ENCODE results near the gene RMND5A. TPM values are rescaled to one million over a fixed set of nuclear protein-coding genes. Genes with fewer than 3 reads are reported as not detected.

Gene RMND5A
- total and polyA plus RNA-seq, 12 donors = 23.4 to 152 (median 105) TPM

DNA sequence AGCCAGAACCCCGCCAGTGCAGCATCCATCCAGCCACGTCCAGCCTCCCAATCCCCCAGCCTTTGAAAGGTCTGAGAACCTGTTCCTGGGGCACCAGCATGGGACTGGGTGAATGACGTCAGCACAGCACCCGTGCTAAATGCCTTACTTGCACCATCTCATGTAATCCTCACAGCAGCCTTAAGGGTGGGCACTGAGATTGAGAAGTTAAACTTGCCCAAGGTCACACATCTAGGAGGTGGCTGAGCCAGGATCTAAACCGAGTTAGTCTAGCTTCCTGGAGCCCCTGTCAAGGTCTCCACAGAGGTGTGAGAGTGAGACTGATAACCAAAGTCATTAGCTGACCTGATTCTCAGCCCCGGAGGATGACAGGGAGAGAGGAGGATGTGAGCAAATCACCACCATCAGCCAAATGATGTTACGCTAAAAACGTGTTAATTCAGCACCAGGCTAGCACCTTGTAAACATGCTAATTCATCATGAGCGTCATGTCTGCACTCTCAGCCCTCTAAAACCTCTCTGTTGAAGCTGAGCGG, 66.0 kb downstream of the RMND5A start:
- TF ChIP-seq, protein P1, sequence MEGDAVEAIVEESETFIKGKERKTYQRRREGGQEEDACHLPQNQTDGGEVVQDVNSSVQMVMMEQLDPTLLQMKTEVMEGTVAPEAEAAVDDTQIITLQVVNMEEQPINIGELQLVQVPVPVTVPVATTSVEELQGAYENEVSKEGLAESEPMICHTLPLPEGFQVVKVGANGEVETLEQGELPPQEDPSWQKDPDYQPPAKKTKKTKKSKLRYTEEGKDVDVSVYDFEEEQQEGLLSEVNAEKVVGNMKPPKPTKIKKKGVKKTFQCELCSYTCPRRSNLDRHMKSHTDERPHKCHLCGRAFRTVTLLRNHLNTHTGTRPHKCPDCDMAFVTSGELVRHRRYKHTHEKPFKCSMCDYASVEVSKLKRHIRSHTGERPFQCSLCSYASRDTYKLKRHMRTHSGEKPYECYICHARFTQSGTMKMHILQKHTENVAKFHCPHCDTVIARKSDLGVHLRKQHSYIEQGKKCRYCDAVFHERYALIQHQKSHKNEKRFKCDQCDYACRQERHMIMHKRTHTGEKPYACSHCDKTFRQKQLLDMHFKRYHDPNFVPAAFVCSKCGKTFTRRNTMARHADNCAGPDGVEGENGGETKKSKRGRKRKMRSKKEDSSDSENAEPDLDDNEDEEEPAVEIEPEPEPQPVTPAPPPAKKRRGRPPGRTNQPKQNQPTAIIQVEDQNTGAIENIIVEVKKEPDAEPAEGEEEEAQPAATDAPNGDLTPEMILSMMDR (IDR thresholded peaks at IDR 0.05) = no peak
- H3K27me3 ChIP-seq = peaks cover 11 to 38% (median 24%) of the 10 kb centered on the region in 7 donors
- DNase-seq (no peak), ATAC-seq (no peak)
- H3K4me1 ChIP-seq = peaks cover 5 to 41% (median 33%) of the 10 kb centered on the region in 9 donors
- 59 to 64% methylated on average over 10 of the region's 10 CpGs for WGBS, 2 donors
- no peaks in the 10 kb centered on the region for H3K9me3 ChIP-seq
- H3K4me3 ChIP-seq = no peak overlapping the region
- H3K27ac ChIP-seq = peak overlapping the region in 1 of 10 donors; percentile 44
- H3K36me3 ChIP-seq = no peaks in the 10 kb centered on the region
- intact Hi-C loops (cut with DNase I) = loop anchor here in 2 of 10 donors (2.0 to 10.0 kb wide), 2 partner anchors 29 to 1269 kb away; partner anchors contain the start of gene KRCC1 (in 1 of the 2)

DNA sequence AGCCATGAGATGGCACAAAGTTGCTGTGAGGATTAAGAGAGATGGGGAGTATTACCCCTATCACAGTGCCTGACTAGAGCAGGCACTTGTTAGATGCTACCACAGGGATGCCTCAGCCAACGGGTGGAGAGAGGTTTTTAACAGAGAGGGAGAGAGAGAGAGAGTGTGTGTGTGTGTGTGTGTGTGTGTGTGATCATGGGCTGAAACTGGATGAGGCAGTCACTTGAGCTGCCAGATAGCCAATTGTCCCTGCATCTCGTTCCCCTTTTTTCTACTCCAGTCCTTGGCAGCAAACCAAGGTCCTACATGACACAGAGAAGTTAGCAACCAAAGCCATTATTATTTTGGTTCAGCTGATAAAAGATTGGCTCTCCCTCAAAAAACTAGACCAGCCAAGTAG, 67.6 kb downstream of the RMND5A start:
- DNase-seq = peak in 1 of 2 donors; percentile 89
- 0 to 4% methylated on average over 2 of the region's 2 CpGs for whole genome bisulfite sequencing, 2 donors
- TF ChIP-seq, protein P1 (IDR thresholded peaks at IDR 0.05) = no peak
- peak overlapping the region in 3 of 10 donors; percentile 38 to 78 (median 58) for H3K27ac ChIP-seq
- peak overlapping the region in 2 of 10 donors; percentile 31 to 50 for H3K4me3 ChIP-seq
- no peaks in the 10 kb centered on the region for H3K9me3 ChIP-seq
- intact Hi-C loops (cut with DNase I) = loop anchor here in 2 of 10 donors (2.0 to 10.0 kb wide), 2 partner anchors 31 to 1267 kb away; partner anchors contain the start of gene KRCC1 (in 1 of the 2)
- H3K27me3 ChIP-seq = peaks cover 11 to 55% (median 41%) of the 10 kb centered on the region in 7 donors
- no peaks in the 10 kb centered on the region for H3K36me3 ChIP-seq
- H3K4me1 ChIP-seq = peaks cover 5 to 45% (median 39%) of the 10 kb centered on the region in 9 donors
- ATAC-seq = peak; percentile 40 to 86 (median 78)

GRCh38 chr2:86788165-86788564, 68.1 kb downstream of the RMND5A start:
- ATAC-seq (peak; percentile 56 to 90 (median 84)), DNase-seq (peak; percentile 56 to 66)
- H3K4me3 ChIP-seq = peak overlapping the region in 3 of 10 donors; percentile 24 to 50 (median 31)
- peak overlapping the region in 4 of 10 donors; percentile 25 to 78 (median 48) for H3K27ac ChIP-seq
- TF ChIP-seq, protein P1 (IDR thresholded peaks at IDR 0.05) = no peak
- peaks cover 5 to 45% (median 39%) of the 10 kb centered on the region in 9 donors for H3K4me1 ChIP-seq
- H3K9me3 ChIP-seq = no peaks in the 10 kb centered on the region
- H3K36me3 ChIP-seq = no peaks in the 10 kb centered on the region
- WGBS, 2 donors = 14 to 16% methylated on average over 7 of the region's 7 CpGs
- intact Hi-C loops (cut with DNase I) = loop anchor here in 1 of 10 donors (10.0 kb wide), 1 partner anchor 1267 kb away; the partner anchor contains the start of gene KRCC1
- H3K27me3 ChIP-seq = peaks cover 11 to 59% (median 45%) of the 10 kb centered on the region in 7 donors

DNA sequence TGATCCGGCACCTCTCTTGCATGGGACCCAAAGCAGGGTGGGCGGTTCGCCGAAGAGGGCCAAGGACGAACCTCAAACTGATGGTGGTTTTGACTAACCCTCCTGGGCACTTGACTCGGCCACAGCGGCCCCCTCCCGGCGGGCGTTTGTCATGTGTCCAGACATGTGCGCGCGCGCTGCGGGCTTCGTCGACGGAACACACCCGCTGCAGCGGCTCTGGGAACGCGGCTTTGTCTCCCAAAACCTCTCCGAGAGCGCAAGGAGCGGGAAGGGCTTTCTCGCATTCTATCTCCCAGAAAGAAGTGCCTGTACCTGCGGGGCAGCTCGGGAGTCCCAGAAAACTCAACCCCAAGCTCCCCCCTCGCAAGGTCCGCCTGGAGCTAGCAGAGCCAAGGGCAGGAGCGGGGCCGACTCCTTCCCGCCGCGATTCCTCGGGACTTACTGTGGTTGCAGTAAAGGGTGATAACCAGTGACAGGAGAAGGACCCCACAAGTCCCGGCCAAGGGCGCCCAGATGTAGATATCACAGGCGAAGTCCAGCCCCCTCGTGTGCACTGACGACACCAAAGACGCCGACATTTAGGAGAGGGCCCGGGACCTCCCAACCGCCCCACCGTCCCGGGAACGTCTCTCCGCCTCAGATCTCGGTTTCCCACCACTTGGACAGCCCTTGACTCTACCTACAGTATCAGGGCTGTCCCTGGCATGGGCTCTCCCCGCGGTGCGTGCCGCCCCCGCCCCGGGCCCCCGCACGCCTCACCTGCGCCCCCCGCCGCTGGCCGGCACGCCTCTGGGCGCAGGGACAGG, 69.0 kb downstream of the RMND5A start:
- peak in 7 of 8 donors; percentile 6 to 38 (median 23) for ATAC-seq
- TF ChIP-seq, protein P1 (IDR thresholded peaks at IDR 0.05) = no peak
- peak in 1 of 2 donors; percentile 31 for DNase-seq
- Histone ChIP-seq H3K27me3 (peaks cover 11 to 68% (median 54%) of the 10 kb centered on the region in 7 donors), H3K4me1 (peaks cover 5 to 45% (median 39%) of the 10 kb centered on the region in 9 donors), H3K4me3 (peak overlapping the region in 8 of 10 donors; percentile 9 to 50 (median 24)), H3K36me3 (no peaks in the 10 kb centered on the region), H3K9me3 (no peaks in the 10 kb centered on the region), H3K27ac (peak overlapping the region in 2 of 10 donors; percentile 37 to 78)
- intact Hi-C loops (cut with DNase I) = loop anchor here in 1 of 10 donors (10.0 kb wide), 1 partner anchor 1266 kb away; the partner anchor contains the start of gene KRCC1
- 6 to 9% methylated on average over 64 of the region's 64 CpGs for WGBS, 2 donors

All from heart right ventricle (tissue), 16 donors.